GM03348 (cell line): ENCODE data around the gene AOC2.
"Not testable (repeated sequence)": the region's sequence is repeated elsewhere in the genome, so short reads cannot be mapped to it uniquely, and the experiment has no call there.

ENCODE experiments used
- DNase-seq: peaks from one replicate; pipeline ENCODE4 v3.0.0; 2012; ENCODE audit warnings: low spot score

Gene AOC2

DNA sequence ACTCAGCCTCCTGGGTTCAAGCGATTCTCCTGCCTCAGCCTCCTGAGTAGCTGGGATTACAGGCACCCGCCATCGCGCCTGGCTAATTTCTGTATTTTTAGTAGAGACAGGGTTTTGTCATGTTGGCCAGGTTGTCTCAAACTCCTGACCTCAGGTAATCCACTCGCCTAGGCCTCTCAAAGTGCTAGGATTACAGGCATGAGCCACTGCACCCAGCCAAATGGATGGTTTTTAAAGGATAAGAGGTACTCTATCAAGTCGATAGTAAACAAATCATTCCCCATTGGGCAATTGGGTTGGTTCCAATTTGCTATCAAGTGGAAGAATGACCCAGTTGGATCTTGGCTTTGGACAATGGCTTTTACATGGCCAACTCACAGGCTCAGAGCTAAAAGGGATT, 37.3 kb downstream of the AOC2 start:
- DNase-seq: not testable (repeated sequence)

- no peak for DNase-seq
These were observed 37.8 kb downstream of the AOC2 start for GRCh38 chr17:42882166-42882565.

- no peak for DNase-seq
These were observed 39.6 kb downstream of the AOC2 start for GRCh38 chr17:42883802-42884558.

DNA sequence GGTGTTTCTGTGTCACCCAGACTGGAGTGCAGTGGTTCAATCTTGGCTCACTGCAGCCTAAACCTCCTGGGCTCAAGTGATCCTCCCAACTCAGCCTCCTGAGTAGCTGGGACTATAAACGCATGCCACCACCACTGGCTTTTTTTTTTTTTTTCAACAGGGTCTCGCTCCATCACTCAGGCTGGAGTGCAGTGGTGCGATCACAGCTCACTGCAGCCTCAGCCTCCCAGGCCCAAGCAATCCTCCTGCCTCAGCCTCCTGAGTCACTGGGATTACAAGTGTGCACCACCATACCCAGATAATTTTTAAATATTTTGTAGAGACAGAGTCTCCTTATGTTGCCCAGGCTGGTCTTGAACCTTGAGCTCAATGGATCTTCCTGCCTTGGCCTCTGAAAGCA, 41.4 kb downstream of the AOC2 start:
- not testable (repeated sequence) for DNase-seq

DNA sequence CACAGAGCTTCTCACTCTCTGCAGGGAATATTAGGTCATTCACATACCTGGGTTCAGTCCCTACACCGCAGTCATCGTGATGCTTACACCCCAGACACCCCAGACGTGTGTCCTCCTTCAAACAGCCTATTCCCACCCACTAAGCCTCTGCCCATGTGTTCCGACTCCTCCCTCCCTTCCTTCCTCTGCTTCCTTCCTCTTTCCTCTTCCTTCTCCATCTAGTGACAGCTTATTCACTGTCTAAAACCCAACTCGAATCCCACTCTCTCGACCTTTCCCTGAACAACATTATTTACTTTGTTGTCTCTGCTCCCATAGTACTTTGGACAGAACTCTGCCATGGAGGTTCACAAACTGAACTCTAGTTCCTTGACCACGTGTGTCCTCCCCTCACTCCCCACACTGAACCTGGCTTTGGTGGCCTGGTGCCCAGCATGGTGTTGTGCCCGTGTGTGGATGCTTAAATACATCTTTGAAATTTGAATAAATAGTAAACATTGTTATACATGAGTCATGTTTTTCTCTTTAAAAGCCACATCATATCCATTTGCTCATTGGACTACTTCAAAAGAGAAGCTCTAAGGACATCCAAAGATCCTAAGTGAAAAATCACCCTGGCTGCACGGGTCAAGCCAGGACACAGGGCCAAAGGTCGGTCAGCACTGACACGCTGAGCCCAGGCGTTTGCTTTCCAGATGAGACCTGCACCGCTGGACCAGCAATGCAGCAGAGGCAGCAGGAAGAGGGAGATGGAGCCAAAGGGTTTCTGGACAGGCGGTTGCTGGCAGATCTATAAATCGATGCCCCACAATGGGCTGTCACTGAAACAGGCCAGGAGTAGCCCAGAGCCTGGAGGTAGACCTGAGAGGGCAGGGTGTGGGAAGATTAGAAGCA, 42.1 kb downstream of the AOC2 start:
- DNase-seq: no peak

- DNase-seq: no peak
These were observed 45.4 kb downstream of the AOC2 start for GRCh38 chr17:42889809-42890208.

- DNase-seq: peak; percentile 68
These were observed 47.3 kb downstream of the AOC2 start for GRCh38 chr17:42891539-42892152.

DNA sequence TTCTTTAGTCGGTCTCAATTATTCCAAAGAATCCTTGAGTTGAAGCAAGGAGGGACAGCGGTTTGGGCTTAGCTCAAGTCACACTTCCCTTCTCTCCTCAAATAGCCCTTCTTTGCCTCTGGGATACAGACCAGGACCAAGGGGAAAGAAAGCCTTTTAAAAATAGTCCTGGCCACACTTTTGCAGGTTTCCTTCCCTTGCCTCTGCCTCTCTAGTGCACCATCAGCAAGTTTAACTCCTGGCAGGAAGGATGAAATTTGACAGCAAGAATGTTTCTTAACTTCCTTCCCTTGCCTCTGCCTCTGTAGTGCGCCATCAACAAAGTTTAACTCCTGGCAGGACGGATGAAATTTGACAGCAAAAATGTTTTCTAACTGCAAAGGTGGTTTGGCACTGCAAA, 49.0 kb downstream of the AOC2 start:
- DNase-seq: no peak

- no peak for DNase-seq
These were observed 50.2 kb downstream of the AOC2 start for GRCh38 chr17:42894283-42895184.

- DNase-seq: peak; percentile 93
These were observed 50.8 kb downstream of the AOC2 start for GRCh38 chr17:42895185-42895555.

GRCh38 chr17:42898147-42898811, 53.9 kb downstream of the AOC2 start:
- no peak for DNase-seq

DNA sequence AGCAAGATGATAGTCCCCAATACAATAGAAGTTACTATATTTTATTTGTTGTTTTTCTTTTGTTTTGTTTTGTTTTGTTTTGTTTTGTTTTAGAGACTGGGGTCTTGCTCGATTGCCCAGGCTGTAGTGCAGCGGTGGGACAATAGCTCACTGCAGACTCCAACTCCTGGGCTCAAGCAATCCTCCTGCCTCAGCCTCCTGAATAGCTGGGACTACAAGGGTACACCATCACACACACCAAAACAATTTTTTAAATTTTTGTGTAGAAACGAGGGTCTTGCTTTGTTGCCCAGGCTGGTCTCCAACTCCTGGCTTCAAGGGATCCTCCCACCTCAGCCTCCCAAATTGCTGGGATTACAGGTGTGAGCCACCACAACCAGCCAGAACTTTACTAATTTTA, 55.6 kb downstream of the AOC2 start:
- not testable (repeated sequence) for DNase-seq
